HUDEP-2 (cell line): Measurements from ENCODE around the gene EDNRA.
"Not testable (repeated sequence)": the region's sequence is repeated elsewhere in the genome, so short reads cannot be mapped to it uniquely, and the experiment has no call there.

Experiments used
- DNase-seq, 76 experiments: peaks; one replicate each; lab custom pipeline; 2025; ENCODE audit not compliant: unreplicated experiment in 76 of 76; lab: John Stamatoyannopoulos, UW

The EDNRA gene

GRCh38 chr4:147480891-147481576 lies at the start of gene EDNRA:
Gene EDNRA, plus strand, starts transcription at chr4:147481097. Its CDS starts 4,585 bp downstream, at chr4:147485682.
- DNase-seq: no peak

DNA sequence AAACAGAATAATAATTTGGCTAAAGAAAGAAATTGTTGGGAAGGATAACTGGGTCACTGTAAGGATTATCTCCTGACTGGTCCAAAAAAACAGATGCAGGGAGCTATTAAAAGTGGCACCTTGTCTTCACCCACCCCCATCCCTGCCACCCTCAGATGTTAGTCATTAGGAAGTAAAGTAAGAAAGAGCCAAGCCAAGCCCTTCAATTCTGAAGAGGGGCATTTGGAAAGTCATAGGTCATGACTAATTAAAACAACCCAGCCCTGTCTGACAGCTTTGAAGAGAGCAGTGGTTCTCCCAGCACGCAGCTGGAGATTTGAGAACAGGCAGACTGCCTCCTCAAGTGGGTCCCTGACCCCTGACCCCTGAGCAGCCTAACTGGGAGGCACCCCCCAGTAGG lies 46.5 kb upstream of the EDNRA start:
- DNase-seq: not testable (repeated sequence)

GRCh38 chr4:147440442-147440841 lies 40.5 kb upstream of the EDNRA start:
- DNase-seq: no peak

- DNase-seq: no peak
Measured at GRCh38 chr4:147447786-147448185, 33.1 kb upstream of the EDNRA start.

- no peak for DNase-seq
Measured at GRCh38 chr4:147453561-147454141, 27.2 kb upstream of the EDNRA start.

DNA sequence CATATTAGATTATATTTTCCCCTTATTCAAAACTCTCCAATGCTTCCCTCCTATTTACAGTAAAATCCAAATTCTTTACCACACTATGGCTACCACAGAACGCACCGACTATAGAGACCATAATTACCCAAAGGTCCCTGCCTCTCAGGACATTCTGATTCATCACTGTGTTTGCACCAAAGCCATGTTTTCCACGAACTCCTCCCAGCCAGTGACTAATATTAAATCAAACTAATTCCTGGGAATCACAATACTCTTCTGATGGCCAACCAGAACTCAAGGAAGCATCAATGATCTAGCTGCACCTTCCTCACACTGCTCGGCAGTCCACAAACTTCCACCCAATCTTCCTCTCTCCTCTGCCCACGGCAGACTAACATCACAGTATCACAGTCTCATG lies 24.2 kb upstream of the EDNRA start:
- no peak for DNase-seq

DNA sequence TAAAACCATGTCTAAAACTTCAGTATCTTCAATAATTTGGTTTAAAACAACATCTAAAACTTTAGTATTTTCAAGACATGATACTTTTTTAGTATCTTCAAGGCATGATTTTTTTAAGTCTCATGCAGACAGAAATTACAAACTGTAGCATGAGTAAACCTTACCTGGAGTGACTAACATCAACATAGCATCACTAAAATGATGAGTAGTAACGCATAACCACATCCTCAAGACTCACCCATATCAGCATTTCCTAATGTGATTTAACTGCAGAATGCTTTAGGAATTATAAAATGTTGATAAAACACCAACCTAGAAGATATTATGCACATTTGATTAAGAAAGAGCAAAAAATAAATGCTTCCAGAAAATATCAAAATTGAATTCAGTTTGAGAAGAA lies 19.7 kb upstream of the EDNRA start:
- no peak for DNase-seq

GRCh38 chr4:147463065-147463464 lies 17.8 kb upstream of the EDNRA start:
- DNase-seq: no peak

DNA sequence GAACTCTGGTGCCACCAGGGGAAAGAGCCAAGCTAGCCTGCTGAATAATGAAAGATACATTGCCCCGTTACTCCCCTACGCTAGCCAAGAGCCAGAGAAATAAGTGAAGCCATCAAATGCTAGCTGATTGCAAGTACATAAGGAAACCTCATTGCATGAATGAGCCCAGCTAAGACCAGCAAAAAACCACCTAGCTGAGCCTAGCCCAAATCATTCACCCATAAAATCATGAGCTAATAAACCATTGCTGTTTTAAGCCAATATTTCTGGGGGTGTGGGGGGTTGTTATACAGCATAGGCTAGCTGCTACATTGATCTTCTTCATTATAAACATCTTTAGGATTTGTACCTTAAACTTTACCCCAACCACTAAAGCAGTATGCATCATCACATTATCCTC lies 15.4 kb upstream of the EDNRA start:
- DNase-seq: no peak

GRCh38 chr4:147477439-147477838 lies 3.5 kb upstream of the EDNRA start:
- DNase-seq: no peak

- no peak for DNase-seq
Measured at GRCh38 chr4:147479376-147479775, 1.5 kb upstream of the EDNRA start.

- no peak for DNase-seq
Measured at GRCh38 chr4:147479786-147480185, 1.1 kb upstream of the EDNRA start.

DNA sequence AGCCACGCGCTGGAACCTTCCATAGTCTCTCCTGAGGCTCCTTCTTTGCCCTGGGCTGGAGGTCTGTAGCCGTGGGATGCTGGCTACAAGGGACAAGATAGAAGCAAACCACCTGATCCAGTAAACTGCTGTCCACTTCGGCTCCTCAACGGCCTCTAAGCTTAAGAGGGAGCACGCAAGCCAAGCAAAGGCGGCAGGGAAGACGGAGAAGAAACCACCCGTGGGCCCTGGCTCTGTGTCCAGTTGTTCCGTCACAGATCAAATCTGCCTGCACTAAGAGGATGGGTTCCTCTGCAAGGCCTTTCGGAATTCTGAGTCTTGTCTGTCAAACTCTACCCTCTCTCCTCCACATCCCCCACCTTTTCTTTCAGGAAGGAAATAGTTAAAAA lies 401 bp upstream of the EDNRA start:
- DNase-seq: no peak

DNA sequence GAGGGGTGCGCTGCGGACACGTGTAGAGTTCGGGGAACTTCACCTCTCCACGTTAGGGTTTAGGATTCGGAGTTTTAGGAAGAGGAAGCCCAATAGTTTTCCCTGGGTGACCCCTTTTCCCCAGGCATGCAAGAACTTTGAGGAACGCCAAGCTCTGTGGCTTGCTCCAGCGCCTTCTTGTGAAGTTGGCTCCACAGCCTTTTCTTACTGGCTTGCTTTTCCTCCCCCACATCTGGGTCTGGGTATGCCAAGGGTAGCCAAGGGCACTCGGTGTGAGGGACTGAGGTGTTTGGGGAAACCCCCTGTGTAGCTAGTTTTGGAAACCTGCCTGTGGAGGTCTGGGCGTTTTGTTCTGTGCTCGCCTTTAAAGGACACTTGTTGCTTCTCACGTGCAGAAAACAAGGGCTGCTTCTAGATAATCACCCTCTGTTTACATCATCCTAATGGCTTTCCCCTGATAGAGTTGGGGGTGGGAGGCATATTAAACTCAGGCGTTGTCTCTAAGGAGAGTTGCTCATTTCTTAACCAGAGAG lies 746 bp downstream of the EDNRA start:
- no peak for DNase-seq

DNA sequence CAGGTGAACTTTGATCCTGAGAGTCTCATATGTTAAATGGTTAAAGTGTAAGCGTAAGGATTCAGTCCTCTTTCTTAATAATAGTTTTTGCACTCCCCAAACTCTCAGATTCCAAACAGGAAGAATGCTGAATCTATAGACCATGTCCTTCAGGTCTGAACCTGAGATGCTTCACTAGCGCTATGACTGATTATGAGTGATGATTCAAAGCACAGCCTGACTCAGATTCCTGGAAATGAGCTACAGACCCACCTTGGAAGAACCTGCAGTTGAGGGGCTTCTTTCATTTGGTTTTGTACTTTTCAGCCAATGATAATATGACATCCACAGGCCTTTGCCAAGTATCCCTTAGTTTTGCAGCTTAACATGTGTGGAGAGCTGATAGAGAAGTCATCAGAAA lies 1.4 kb downstream of the EDNRA start:
- DNase-seq: no peak

GRCh38 chr4:147485167-147485566 lies 4.3 kb downstream of the EDNRA start:
- DNase-seq: no peak

GRCh38 chr4:147487616-147488015 lies 6.7 kb downstream of the EDNRA start:
- no peak for DNase-seq

- DNase-seq: no peak
Measured at GRCh38 chr4:147488556-147488955, 7.7 kb downstream of the EDNRA start.

DNA sequence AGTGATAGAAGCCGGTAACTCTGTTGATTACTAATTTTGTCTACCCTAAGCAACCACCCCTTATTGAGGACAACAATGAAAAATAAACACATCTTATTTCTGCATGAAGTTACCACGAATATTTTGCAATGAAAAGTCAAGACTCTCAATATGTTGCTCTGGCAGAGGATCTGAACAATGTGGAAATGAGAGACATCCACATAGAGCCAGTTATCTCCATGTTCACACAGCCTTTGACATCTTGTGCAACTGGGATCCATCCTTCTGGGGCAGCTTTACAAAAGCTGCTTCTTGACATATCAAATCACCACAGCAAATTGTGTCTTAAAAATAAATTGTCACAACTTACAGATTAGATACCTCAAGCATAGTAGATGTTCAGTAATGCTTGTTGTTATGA lies 10.2 kb downstream of the EDNRA start:
- DNase-seq: no peak

DNA sequence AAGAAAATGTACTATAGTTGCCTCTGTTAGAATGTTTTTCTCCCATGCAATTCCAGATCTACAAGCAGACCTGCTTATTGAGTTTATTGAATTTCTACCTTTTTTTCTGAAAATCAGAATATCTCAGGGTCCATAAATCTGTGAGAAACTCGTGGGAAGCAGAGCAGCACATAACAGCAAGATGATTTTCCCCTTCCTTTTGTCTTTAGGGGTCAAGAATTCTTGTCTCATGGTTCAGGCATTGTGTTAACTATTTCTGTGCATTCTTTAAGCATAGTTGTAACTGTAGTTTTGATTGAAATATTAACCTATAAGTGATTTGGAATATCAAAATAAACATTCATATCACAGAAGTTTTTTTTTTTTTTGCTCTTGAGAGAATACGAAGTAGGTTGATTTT lies 11.4 kb downstream of the EDNRA start:
- DNase-seq: no peak

- DNase-seq: no peak
Measured at GRCh38 chr4:147492761-147493160, 11.9 kb downstream of the EDNRA start.

DNA sequence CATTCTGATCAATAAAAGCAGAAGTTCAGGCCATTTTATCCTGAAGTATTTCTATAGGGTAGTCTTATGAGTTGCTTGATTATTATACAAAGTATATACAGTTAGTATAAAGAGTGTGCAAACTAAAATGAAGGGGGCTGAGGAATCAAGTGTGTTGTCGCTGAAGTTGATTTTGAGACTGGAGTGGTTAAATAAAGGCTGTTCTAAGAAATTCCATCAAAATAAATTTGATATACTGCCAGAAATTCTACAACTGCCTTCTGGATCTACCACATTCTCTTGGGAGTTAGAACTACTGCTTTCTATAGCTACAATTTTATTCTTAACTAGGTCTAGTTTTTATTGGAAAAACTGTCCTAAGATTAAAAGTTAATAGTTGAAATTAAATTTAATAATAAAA lies 12.4 kb downstream of the EDNRA start:
- no peak for DNase-seq
